GM19035 (cell line): ENCODE results near the gene CDC6.

Experiments used
- ATAC-seq: cut with Tn5 transposase; IDR thresholded peaks from one replicate; pipeline ENCODE4 v1.9.1; 2021; ENCODE audit not compliant: unreplicated experiment

The CDC6 gene

GRCh38 chr17:40322358-40323315, 35.0 kb downstream of the CDC6 start:
- ATAC-seq: peak; percentile 39

GRCh38 chr17:40323391-40324381, 36.0 kb downstream of the CDC6 start:
- ATAC-seq: no peak

GRCh38 chr17:40325156-40326013, 37.7 kb downstream of the CDC6 start:
- no peak for ATAC-seq

GRCh38 chr17:40326014-40326831, 38.5 kb downstream of the CDC6 start:
- ATAC-seq: no peak

- no peak for ATAC-seq
Measured at GRCh38 chr17:40326832-40327199, 39.1 kb downstream of the CDC6 start.

- ATAC-seq: no peak
Measured at GRCh38 chr17:40327244-40327729, 39.6 kb downstream of the CDC6 start.

- no peak for ATAC-seq
Measured at GRCh38 chr17:40327735-40328385, 40.2 kb downstream of the CDC6 start.

GRCh38 chr17:40328386-40328766, 40.7 kb downstream of the CDC6 start:
- ATAC-seq: no peak

GRCh38 chr17:40329839-40330794, 42.4 kb downstream of the CDC6 start:
- ATAC-seq: no peak

GRCh38 chr17:40330850-40331470, 43.3 kb downstream of the CDC6 start:
- no peak for ATAC-seq

GRCh38 chr17:40331743-40332641, 44.3 kb downstream of the CDC6 start:
- ATAC-seq: no peak

- no peak for ATAC-seq
Measured at GRCh38 chr17:40333781-40334448, 46.2 kb downstream of the CDC6 start.

GRCh38 chr17:40335620-40336019, 47.9 kb downstream of the CDC6 start:
- ATAC-seq: no peak

GRCh38 chr17:40337351-40337750, 49.7 kb downstream of the CDC6 start:
- ATAC-seq: no peak

- no peak for ATAC-seq
Measured at GRCh38 chr17:40338058-40338457, 50.4 kb downstream of the CDC6 start.
